ENCODE data around the gene ZCCHC3.

GRCh38 chr20:313948-314347 is 16.6 kb downstream of the ZCCHC3 start:
- TF ChIP-seq GATA2 (IDR thresholded peaks at IDR 0.05; ENCODE audit: low read depth, low read length) (no peak), GATA3 (IDR thresholded peaks at IDR 0.05; ENCODE audit: low read depth, low read length) (no peak)

Data from SH-SY5Y (cell line).